Endothelial cell of umbilical vein (primary cell): ENCODE results near the gene CA11. TPM values are rescaled to one million over a fixed set of nuclear protein-coding genes. Genes with fewer than 3 reads are reported as not detected.

ENCODE experiments used
- BruUV-seq: library from RNA; stranded (reverse); fragments of 400-500 nt; replicated peaks from 2 replicates; lab custom pipeline; 2021; lab: Mats Ljungman, UMichigan
- CTCF ChIA-PET: fragments of 300-600, 350-600 bp; sonication (Branson Sonifier 250); formaldehyde crosslinking; loops from one replicate; lab custom pipeline; 2021; ENCODE audit warnings: antibody characterized with exemption, inconsistent platforms; lab: Charles Lee
- POLR2A ChIA-PET: fragments of 300-600, 350-600 bp; sonication (Branson Sonifier 250); formaldehyde crosslinking; loops from one replicate; lab custom pipeline; 2021; ENCODE audit warnings: antibody characterized with exemption, inconsistent platforms; lab: Charles Lee
- DNase-seq: peaks from one replicate; pipeline ENCODE4 v3.0.0-alpha.2; 2011; ENCODE audit warnings: low read depth, low spot score
- FAIRE-seq: peaks from 2 replicates; lab custom pipeline; 2011; peaks lifted over from hg19 to GRCh38; lab: Jason Lieb, UNC
- H2AFZ ChIP-seq: 2 replicates; pipeline ENCODE4 v1.6.0; 2012; ENCODE audit warnings: low read depth, low read length, control low read depth, inconsistent platforms
- H3K27ac ChIP-seq: 2 replicates; pipeline ENCODE4 v1.5.1; 2011; ENCODE audit warnings: low read depth, mild to moderate bottlenecking, control low read depth, low read length, moderate library complexity; ENCODE audit not compliant: insufficient read depth
- H3K27me3 ChIP-seq, 2 experiments: 2 replicates each; pipeline versions ENCODE4 v1.6.0 to v1.6.1; 2011; ENCODE audit warnings: low read length in 2 of 2, mixed read lengths in 1 of 2; ENCODE audit not compliant: control insufficient read depth in 2 of 2, insufficient read depth in 2 of 2
- H3K36me3 ChIP-seq, 2 experiments: 2 replicates in 1 of 2; 3 replicates in 1 of 2; pipeline ENCODE4 v1.5.1; 2011; ENCODE audit warnings: low read length in 2 of 2, mild to moderate bottlenecking in 1 of 2, moderate library complexity in 1 of 2; ENCODE audit not compliant: control insufficient read depth in 2 of 2, insufficient read depth in 2 of 2; ENCODE audit errors: extremely low read depth in 1 of 2
- H3K4me1 ChIP-seq: 3 replicates; pipeline ENCODE4 v1.5.1; 2011; ENCODE audit warnings: mild to moderate bottlenecking, low read length; ENCODE audit not compliant: control insufficient read depth, insufficient read depth; ENCODE audit errors: extremely low read depth
- H3K4me2 ChIP-seq: 2 replicates; pipeline ENCODE4 v1.6.1; 2011; ENCODE audit warnings: low read length, control low read depth, mixed read lengths; ENCODE audit not compliant: insufficient read depth
- H3K4me3 ChIP-seq, 3 experiments: fragments of 200-600 bp in 1 of 3; sonication (generic), shearing (Covaris generic) in 1 of 3; replicated peaks in 1 of 3; 2 replicates each; pipeline ENCODE4 v1.5.1; 2011 to 2016; ENCODE audit warnings: control low read depth in 3 of 3, low read length in 3 of 3, mild to moderate bottlenecking in 2 of 3, inconsistent platforms in 1 of 3, low read depth in 1 of 3, moderate library complexity in 1 of 3; ENCODE audit not compliant: insufficient read depth in 1 of 3
- H3K79me2 ChIP-seq: 2 replicates; pipeline ENCODE4 v1.6.0; 2012; ENCODE audit warnings: low read length, inconsistent platforms; ENCODE audit not compliant: control insufficient read depth, insufficient read depth
- H3K9ac ChIP-seq: replicated peaks from 2 replicates; pipeline ENCODE3; 2011; ENCODE audit warnings: low read length, control low read depth; ENCODE audit not compliant: insufficient read depth; ENCODE audit errors: extremely low read depth
- H3K9me1 ChIP-seq: replicated peaks from 3 replicates; pipeline ENCODE4 v1.6.0; 2011; ENCODE audit warnings: mild to moderate bottlenecking, low read length; ENCODE audit not compliant: control insufficient read depth, insufficient read depth; ENCODE audit errors: extremely low read depth
- H3K9me3 ChIP-seq: replicated peaks from 2 replicates; pipeline ENCODE4 v1.5.1; 2012; ENCODE audit warnings: low read length, inconsistent platforms; ENCODE audit not compliant: control insufficient read depth, insufficient read depth
- H4K20me1 ChIP-seq: replicated peaks from 2 replicates; pipeline ENCODE3; 2011; ENCODE audit warnings: mild to moderate bottlenecking, low read length; ENCODE audit not compliant: control insufficient read depth, insufficient read depth; ENCODE audit errors: extremely low read depth
- CTCF ChIP-seq, 2 donors: IDR thresholded peaks; 1 replicate in 1 of 2; 2 replicates in 1 of 2; pipeline ENCODE4 v1.5.1; 2011; ENCODE audit warnings: low read length in 2 of 2, mild to moderate bottlenecking in 2 of 2, moderate library complexity in 2 of 2, control low read depth in 1 of 2, inconsistent platforms in 1 of 2, low read depth in 1 of 2; ENCODE audit not compliant: insufficient read depth in 1 of 2; ENCODE audit errors: extremely low read depth in 1 of 2
- FOS ChIP-seq: IDR thresholded peaks from 2 replicates; pipeline ENCODE4 v1.6.1; 2011; ENCODE audit warnings: mild to moderate bottlenecking, low read length, moderate library complexity, borderline replicate concordance; ENCODE audit not compliant: insufficient read depth
- JUN ChIP-seq: IDR thresholded peaks from 2 replicates; pipeline ENCODE4 v1.6.1; 2011; ENCODE audit warnings: borderline replicate concordance, low read depth; ENCODE audit not compliant: insufficient read length, insufficient read depth
- MAX ChIP-seq: IDR thresholded peaks from 2 replicates; pipeline ENCODE4 v1.6.1; 2011; ENCODE audit not compliant: insufficient read depth, insufficient read length
- MYC ChIP-seq: IDR thresholded peaks from one replicate; pipeline ENCODE4 v1.6.1; 2011; ENCODE audit warnings: mild to moderate bottlenecking, low read depth, low read length
- POLR2A ChIP-seq: IDR thresholded peaks from 2 replicates; pipeline ENCODE4 v1.6.1; 2012; ENCODE audit warnings: low read depth, mild to moderate bottlenecking, control low read depth, low read length
- POLR2AphosphoS5 ChIP-seq: IDR thresholded peaks from 2 replicates; pipeline ENCODE4 v1.6.1; 2012; ENCODE audit warnings: low read depth, mild to moderate bottlenecking, control low read depth, low read length, moderate library complexity; ENCODE audit not compliant: insufficient read depth
- dilution Hi-C: fragments of 300-500 bp; cut with MboI; formaldehyde crosslinking; loops from one replicate; pipeline ENCODE4 v1.15.0; 2019; ENCODE audit warnings: low sequenced_read_pairs; ENCODE audit not compliant: extremely low pct_ligation_motif_present
- intact Hi-C: fragments of 100-400 bp; cut with micrococcal nuclease; formaldehyde crosslinking; loops from one replicate; pipeline ENCODE4 v1.10.0; 2022
- polyA plus RNA-seq, 4 experiments: library from polyadenylated mRNA; depleted of rRNA in 3 of 4; stranded (reverse) in 3 of 4; unstranded in 1 of 4; fragments of >200 nt; gene quantifications; 2 replicates each; pipeline versions ENCODE4 v1.2.1 to v1.2.3, GENCODE V29; 2011 to 2012; ENCODE audit warnings: missing spikeins in 1 of 4
- total RNA-seq: library from RNA; stranded (reverse); gene quantifications from 2 replicates; pipeline ENCODE4 v1.2.3, GENCODE V29; 2021

Gene CA11
- total and polyA plus RNA-seq, 2 donors (not counting 3 experiments of a cell fraction or from before 2014, with no cell fraction given) = 2.8 to 4.7 TPM

- Histone ChIP-seq H4K20me1 (no peaks in the 10 kb centered on the region), H3K4me2 (no peak within 1 kb of the TSS), H3K27me3 (no peaks in the 10 kb centered on the region), H3K9ac (no peak within 1 kb of the TSS), H3K9me1 (no peaks in the 10 kb centered on the region), H3K4me1 (peaks cover 18% of the 10 kb centered on the region), H3K4me3 (no peak within 1 kb of the TSS), H2AFZ (no peak within 1 kb of the TSS), H3K27ac (no peak within 1 kb of the TSS), H3K36me3 (peaks cover 19 to 24% of the 10 kb centered on the region in 2 experiments), H3K79me2 (peaks cover 34% of the 10 kb centered on the region), H3K9me3 (no peaks in the 10 kb centered on the region)
- TF ChIP-seq FOS = no peak
- no peak for TF ChIP-seq CTCF (IDR thresholded peaks at IDR 0.05; ENCODE audit: extremely low read depth in 1 of 2, insufficient read depth in 1 of 2, low read depth in 1 of 2, low read length in 2 of 2)
- no peak for TF ChIP-seq MYC
- TF ChIP-seq POLR2A = peak; percentile 17
- TF ChIP-seq MAX = no peak
- TF ChIP-seq JUN = no peak
- no peak for TF ChIP-seq POLR2AphosphoS5
- ChIA-PET CTCF (no interaction called here), POLR2A (no interaction called here)
- intact Hi-C loops (no loop called here), dilution Hi-C loops (no loop called here)
- no TSS peak for BruUV-seq
- FAIRE-seq (peak; percentile 33), DNase-seq (no peak)
These were observed 31.4 kb downstream of the CA11 start, which contains the start of gene FAM83E for GRCh38 chr19:48614436-48615230. Gene FAM83E, minus strand, starts transcription at chr19:48615076. Its CDS starts 1,704 bp downstream, at chr19:48613372.
